Muscle of back (tissue), 11 donors: ENCODE results near the gene STK32C. TPM values are rescaled to one million over a fixed set of nuclear protein-coding genes. Genes with fewer than 3 reads are reported as not detected.
"Not testable (repeated sequence)": the region's sequence is repeated elsewhere in the genome, so short reads cannot be mapped to it uniquely, and the experiment has no call there.

Experiments
- DNase-seq, 3 donors: peaks; one replicate each; pipeline versions ENCODE4 v3.0.0 to v3.0.0-alpha.2; 2013
- polyA plus RNA-seq, 10 donors: library from polyadenylated mRNA; unstranded; fragments of 120-200 nt; gene quantifications; one replicate each; pipeline ENCODE4 v1.2.1, GENCODE V29; 2013; ENCODE audit not compliant: insufficient read length in 10 of 10

Gene STK32C
- polyA plus RNA-seq, 10 donors: 8.0 to 13.1 (median 10.4) TPM

GRCh38 chr10:132303361-132304115 lies 4.2 kb downstream of the STK32C start:
- no peak for DNase-seq

- DNase-seq: no peak
These were observed 5.1 kb downstream of the STK32C start for GRCh38 chr10:132302421-132303310.

GRCh38 chr10:132301371-132302330 lies 6.1 kb downstream of the STK32C start:
- no peak for DNase-seq

DNA sequence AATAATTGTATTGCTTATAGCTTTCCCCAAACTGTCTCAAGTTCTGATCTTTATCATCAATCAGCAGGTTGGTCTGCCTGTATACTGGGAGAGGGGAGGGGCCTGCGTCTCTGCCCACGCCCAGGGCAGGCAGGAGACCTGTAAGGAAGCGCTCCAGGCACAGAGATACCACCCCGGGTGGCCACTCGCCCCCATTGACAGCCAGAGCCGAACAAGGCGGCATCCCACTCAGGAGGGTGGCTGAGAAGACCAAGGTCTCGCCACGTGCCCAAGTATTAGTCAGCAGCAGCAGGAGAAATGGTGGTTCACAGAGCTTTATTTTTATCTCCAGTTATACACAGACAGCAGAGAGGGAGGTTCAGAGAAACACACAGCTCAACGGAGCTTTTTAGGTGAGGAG lies 7.2 kb downstream of the STK32C start:
- no peak for DNase-seq

GRCh38 chr10:132299371-132300336 lies 8.1 kb downstream of the STK32C start:
- no peak for DNase-seq

DNA sequence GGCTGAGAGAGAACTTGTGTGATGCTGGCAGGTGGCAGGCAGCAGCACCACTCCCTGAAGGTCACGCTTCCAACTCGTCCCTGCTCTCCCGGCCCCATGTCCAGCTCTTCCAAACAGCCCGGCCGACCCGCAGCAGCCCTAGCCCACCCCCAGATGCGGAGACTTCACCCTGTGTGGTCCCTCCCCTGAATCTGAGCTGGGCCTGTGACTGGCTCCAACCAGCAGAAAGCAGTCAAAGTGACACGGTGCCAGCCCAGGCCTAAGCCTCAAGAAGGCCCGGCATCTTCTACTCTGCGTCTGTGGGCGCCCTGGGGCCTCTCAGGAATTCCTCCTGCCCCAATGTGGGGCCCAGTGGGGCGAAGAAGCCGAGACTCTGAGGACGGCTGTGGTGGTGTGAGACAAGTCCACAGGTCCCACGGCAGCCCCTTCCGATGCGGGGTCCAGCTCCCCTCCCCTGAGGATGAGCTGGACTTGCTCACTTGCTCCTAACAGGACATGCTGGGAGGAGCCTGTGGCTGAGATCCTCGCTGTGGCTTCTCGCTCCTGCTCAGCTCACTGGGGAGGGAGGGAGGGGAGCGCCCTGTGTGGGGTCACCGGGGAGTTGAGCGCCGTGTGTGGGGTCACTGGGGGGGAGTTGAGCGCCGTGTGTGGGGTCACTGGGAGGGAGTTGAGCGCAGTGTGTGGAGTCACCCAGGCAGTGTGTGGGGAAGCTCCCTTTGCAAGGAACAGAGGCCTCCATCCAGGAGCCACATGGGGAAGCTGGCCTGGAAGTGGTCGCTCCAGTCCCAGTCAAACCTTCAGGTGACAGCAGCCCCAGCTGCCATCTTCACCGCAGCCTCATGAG lies 9.5 kb downstream of the STK32C start:
- no peak for DNase-seq

DNA sequence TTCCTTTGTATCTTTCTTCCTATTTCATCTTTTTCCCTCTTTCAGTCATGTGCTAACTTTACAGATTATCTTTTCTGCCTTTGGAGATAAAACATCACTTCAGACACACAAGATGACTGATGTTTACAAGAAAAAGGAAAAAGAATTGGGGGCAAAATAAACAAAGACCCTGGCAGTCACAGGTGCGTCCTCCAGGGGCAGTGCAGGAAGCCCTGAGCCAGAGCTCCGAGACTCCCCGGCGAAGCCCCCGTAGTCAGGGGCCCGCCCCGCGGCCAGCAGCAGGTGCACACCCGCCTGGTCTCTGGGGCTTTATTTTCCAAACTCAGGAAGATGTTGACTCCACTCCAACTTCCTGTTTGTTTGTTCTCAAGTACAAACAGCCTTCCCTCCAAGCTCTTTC lies 10.2 kb downstream of the STK32C start:
- peak in 1 of 3 donors; percentile 33 for DNase-seq

DNA sequence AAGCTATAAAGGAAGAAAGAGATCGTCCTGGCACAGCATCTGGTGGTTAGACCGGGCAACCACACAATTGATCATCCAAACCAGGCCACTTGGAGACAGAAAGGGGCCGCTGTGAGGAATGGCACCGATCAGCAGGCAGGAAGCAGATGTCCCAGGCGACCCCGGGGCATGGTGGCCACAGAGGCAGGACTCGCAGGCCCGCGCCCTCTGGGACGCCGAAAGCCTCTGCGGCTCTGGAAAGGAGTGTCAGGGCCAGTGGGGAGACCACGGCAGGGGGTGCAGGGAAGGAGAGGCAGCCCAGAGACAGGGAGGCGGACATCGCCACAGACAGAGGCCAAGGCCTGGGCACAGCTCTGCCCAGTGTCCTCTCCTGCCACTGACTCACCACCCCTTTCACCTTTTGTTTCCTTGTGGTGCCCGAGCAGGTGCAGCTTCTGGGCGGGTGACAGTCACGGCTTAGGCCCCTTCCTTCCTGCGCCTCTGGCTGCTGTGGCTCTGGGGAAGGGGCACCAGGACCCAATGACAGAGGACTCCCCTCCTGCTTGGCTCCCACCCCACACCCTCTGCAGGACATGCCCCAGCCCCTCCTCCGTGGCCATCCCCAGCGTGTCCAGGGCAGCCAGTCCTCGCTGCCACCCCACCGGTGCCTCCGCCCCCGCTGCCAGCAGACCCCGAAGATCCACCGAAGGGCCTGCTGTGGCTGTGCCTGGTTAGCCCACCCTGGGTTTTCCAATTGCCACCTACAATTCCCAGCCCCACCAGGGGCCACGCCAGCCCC lies 10.9 kb downstream of the STK32C start:
- DNase-seq: no peak

GRCh38 chr10:132295481-132295880 lies 12.3 kb downstream of the STK32C start:
- DNase-seq: not testable (repeated sequence)

DNA sequence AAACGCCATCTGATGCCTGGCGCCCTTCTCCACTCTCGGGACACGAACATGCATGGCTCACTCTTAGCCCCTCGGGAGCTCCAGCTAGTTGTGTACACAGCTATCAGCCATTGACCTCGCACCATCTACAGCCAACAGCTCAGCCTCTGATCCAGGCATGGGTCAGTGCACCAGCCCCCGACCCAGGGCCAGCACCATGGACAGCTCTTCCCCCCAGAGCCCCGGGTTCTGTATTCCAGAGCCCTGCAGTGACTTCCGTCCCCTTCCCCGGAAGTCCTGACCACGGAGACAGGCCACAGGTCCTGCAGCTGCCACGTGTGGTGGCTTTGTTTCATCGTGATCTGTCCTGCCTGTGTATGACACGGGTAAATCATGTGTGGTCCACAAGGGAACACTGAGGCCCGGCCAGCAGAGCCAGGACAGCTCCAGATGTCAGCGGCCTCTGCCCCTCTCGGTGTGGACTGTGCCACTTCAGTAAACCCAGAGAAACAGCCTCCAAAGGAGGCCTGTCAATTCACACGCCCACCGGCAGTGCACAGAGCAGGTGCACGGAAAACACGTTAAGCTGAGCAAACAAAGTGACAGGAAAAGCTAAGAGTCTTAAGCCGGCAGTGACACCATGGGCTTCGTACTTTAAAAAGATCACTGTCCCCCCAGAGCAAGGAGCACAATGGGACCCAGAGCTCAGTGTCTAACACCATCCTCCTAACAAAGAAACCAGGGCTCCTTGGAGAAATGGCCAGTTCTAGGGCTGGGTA lies 13.0 kb downstream of the STK32C start:
- DNase-seq: no peak

DNA sequence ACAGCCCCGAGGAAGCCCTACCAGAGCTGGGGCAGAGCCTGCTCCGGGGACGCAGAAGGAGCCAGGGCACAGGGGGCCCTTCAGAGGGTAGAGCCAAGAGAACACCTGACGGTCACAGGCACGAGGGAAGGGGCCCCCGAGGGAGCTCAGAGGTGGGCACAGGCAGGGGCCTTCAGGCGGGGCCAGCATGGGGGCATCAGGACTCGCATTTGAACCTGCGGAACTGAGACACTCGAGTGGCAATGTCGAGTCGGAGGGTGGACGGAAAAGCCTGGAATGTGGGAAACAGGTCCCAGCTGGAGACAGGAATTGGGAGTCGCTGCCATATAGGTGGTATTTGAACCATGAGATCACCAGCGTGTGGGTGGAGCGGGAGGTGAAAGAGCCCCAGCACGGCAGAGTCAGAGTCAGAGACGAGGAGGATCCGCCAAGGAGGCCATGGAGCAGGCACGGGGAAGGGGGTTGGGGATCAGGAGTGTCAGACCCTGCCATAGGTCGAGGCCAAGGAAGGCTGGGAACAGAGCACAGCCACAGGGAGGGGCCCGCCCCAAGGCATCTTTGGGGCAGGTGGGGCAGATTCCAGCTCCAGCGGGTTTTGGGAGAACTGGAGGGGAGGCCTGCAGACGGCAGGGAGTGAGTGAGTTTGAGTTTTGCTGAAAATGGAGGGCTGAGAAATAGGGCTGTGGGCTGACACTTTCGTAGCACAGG lies 13.8 kb downstream of the STK32C start:
- no peak for DNase-seq

- no peak for DNase-seq
These were observed 14.4 kb downstream of the STK32C start for GRCh38 chr10:132293201-132293812.

DNA sequence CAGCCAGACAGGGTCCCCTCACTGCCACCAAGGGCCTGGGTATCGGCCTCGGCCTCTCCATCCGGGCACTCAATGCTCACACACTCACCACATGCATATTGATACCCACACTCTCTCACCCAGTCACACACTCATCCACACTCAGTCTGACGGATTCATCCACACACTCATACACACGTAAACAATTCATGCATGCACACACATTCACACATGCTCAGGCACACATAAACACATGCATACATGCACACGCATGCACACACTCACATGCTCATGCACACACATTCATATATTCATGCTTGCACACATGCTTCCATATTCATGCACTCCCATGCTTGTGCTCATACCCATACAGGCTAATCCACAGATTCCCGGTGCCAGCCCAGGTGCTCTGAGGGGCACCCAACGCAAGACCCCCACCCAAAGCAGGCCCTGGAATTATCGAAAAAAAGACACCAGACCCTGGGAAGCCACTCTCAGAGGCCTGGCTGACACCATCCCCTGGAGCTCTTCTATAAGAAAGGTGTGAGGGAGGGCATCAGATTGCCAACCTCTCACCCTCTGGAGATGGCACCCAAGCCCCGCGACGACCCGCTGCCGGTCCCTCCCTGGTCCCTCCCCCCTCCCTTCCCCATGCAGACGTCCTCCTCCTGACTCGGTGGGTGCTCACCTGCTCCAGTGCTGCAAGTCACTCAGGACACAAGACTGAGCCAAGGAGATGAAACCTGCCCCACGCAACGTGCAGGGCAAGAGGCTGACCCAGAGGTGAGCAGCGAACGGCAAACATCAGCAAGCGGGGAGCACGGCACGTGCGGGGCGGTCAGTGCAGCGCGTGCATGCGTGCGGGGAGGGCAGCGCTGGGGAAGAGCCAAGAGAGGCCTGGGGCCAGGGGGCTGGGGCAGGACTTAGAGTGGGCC lies 15.2 kb downstream of the STK32C start:
- no peak for DNase-seq

GRCh38 chr10:132291826-132292225 lies 15.9 kb downstream of the STK32C start:
- no peak for DNase-seq

- no peak for DNase-seq
These were observed 17.1 kb downstream of the STK32C start for GRCh38 chr10:132290631-132291030.

- no peak for DNase-seq
These were observed 18.3 kb downstream of the STK32C start for GRCh38 chr10:132289439-132289838.
